ENCODE results near the gene ZER1. TPM values are rescaled to one million over a fixed set of nuclear protein-coding genes. Genes with fewer than 3 reads are reported as not detected.
A peak's percentile ranks its signal among the peaks of the same experiment; 100 is the strongest.

The ZER1 gene
- total and polyA plus RNA-seq, 5 donors from 2014 or later = 31.9 to 44.7 (median 38.1) TPM

DNA sequence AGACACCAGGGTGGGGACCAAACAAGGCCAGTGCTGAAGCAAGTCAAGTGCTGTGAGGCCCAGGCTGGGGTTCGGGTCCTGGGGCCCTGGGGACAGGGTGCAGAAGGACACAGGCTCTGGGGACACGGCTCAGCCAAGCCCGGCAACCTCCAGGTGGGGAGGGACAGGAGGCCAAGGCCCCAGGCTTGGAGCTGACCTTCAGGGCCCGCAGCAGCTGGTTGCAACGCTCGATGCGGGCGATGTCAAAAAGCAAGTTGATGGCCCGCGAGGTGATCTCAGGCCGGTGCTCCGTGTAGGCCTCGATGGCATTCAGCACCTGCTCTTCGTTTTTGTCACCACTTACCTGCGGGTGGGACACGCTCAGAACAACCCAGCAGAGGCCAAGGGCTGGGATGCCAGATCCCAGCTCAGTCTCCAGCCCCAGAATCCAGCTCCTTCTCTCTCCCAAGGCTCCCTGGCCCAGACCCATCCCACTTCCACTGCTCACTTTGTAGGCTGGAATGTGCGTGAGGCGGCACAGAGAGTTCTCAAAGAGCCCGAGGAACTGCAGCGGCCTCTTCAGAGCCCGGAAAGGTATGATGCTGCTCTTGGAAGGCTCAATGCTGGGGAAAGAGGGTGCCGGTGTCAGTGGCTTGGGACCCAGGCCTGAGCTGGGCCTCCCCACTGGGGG, 20.7 kb downstream of the ZER1 start:
- no peak overlapping the region for H3K27ac Mint-ChIP-seq
- peaks cover 0 to 5% (median 1%) of the 10 kb centered on the region in 4 donors for H3K4me1 Mint-ChIP-seq
- DNase-seq = no peak
- no peak overlapping the region for H3K4me3 Mint-ChIP-seq
- Histone ChIP-seq H3K4me1 (ENCODE audit: control insufficient read depth, insufficient read depth, low read length, poor library complexity, severe bottlenecking) (no peaks in the 10 kb centered on the region), H3K27me3 (ENCODE audit: control insufficient read depth, insufficient read depth, low read length) (no peaks in the 10 kb centered on the region), H3K9me3 (ENCODE audit: control insufficient read depth in 2 of 2, low read length in 2 of 2) (no peaks in the 10 kb centered on the region), H3K36me3 (ENCODE audit: control insufficient read depth, insufficient read depth, low read length) (peaks cover 35% of the 10 kb centered on the region), H3K4me3 (ENCODE audit: low read depth, low read length) (no peak overlapping the region), H3K27ac (ENCODE audit: insufficient read depth, low read length, poor library complexity, severe bottlenecking) (no peak overlapping the region)
- H3K36me3 Mint-ChIP-seq = peaks cover 13% of the 10 kb centered on the region
- ATAC-seq (ENCODE audit: low read depth in 2 of 2) = no peak
- no peaks in the 10 kb centered on the region for H3K9me3 Mint-ChIP-seq
- no peaks in the 10 kb centered on the region for H3K27me3 Mint-ChIP-seq

DNA sequence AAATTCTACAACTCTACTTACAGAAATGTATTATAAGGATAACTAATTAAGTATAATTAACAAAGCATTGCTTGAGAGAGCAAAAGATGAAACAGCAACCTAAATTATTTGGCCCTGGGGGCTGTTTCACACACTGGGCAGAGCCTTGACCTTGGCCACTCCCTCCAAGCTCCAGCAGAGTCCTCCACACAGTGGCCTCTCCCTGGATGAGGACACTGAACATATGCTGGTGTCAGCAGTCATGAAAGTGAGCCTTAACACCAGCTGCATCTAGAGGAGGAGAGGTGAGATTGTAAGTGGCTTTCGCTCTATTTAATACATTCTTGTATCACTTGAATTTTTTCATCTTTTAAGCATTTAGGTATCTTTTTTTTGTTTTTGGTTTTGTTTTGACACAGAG, 24.5 kb downstream of the ZER1 start:
- ATAC-seq (ENCODE audit: low read depth in 2 of 2) = no peak
- Histone ChIP-seq H3K36me3 (ENCODE audit: control insufficient read depth, insufficient read depth, low read length) (peaks cover 15% of the 10 kb centered on the region), H3K27me3 (ENCODE audit: control insufficient read depth, insufficient read depth, low read length) (no peaks in the 10 kb centered on the region), H3K9me3 (ENCODE audit: control insufficient read depth in 2 of 2, low read length in 2 of 2) (no peaks in the 10 kb centered on the region), H3K4me1 (ENCODE audit: control insufficient read depth, insufficient read depth, low read length, poor library complexity, severe bottlenecking) (no peaks in the 10 kb centered on the region), H3K4me3 (ENCODE audit: low read depth, low read length) (no peak overlapping the region), H3K27ac (ENCODE audit: insufficient read depth, low read length, poor library complexity, severe bottlenecking) (no peak overlapping the region)
- H3K9me3 Mint-ChIP-seq = no peaks in the 10 kb centered on the region
- H3K4me1 Mint-ChIP-seq = no peaks in the 10 kb centered on the region
- no peaks in the 10 kb centered on the region for H3K27me3 Mint-ChIP-seq
- DNase-seq = no peak
- peaks cover 6% of the 10 kb centered on the region for H3K36me3 Mint-ChIP-seq
- no peak overlapping the region for H3K27ac Mint-ChIP-seq
- no peak overlapping the region for H3K4me3 Mint-ChIP-seq

DNA sequence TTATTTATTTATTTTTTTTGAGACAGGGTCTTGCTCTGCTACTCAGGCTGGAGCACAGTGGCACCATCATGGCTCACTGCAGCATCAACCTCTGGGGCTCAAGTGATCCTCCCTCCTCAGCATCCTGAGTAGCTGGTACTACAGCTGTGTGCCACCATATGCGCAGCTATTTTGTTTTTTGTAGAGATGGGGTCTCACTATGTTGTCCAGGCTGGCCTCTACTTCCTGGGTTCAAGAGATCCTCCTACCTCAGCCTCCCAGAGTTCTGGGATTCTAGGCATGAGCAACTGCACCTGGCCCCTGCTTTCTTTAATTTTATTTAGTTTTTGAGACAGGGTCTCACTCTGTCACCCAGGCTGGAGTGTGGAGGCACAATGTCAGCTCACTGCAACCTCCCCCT, 28.3 kb downstream of the ZER1 start:
- H3K4me3 Mint-ChIP-seq = no peak overlapping the region
- H3K27me3 ChIP-seq (ENCODE audit: control insufficient read depth, insufficient read depth, low read length) = no peaks in the 10 kb centered on the region
- no peaks in the 10 kb centered on the region for H3K9me3 Mint-ChIP-seq
- H3K36me3 ChIP-seq (ENCODE audit: control insufficient read depth, insufficient read depth, low read length) = peaks cover 17% of the 10 kb centered on the region
- H3K4me1 Mint-ChIP-seq = no peaks in the 10 kb centered on the region
- no peak for DNase-seq
- no peak for ATAC-seq (ENCODE audit: low read depth in 2 of 2)
- H3K36me3 Mint-ChIP-seq = peaks cover 16% of the 10 kb centered on the region
- H3K4me1 ChIP-seq (ENCODE audit: control insufficient read depth, insufficient read depth, low read length, poor library complexity, severe bottlenecking) = no peaks in the 10 kb centered on the region
- H3K9me3 ChIP-seq (ENCODE audit: control insufficient read depth in 2 of 2, low read length in 2 of 2) = no peaks in the 10 kb centered on the region
- H3K27ac Mint-ChIP-seq = no peak overlapping the region
- H3K27me3 Mint-ChIP-seq = no peaks in the 10 kb centered on the region
- H3K27ac ChIP-seq (ENCODE audit: insufficient read depth, low read length, poor library complexity, severe bottlenecking) = no peak overlapping the region
- no peak overlapping the region for H3K4me3 ChIP-seq (ENCODE audit: low read depth, low read length)

DNA sequence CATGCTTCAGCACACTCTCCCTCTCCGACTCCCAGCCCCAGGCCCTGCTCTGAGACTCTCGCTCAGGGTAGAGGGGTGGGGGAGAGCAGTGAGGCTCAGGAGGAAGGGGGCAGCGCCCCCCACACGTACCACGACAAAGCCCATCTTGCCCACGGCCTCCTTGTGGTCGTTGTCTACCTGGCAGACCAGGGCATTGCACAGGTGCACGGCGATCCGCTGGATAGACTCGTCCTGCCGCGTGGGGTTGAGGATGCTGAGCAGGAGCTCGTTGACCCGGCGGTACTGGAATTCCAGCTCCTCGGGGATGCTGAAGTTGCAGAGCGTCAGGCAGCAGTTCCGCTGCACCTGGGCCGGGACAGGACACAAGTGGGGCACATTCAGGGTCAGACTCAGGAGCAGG, 29.3 kb downstream of the ZER1 start:
- Mint-ChIP-seq H3K36me3 (peaks cover 16% of the 10 kb centered on the region), H3K9me3 (no peaks in the 10 kb centered on the region), H3K4me3 (no peak overlapping the region), H3K27me3 (no peaks in the 10 kb centered on the region), H3K27ac (no peak overlapping the region), H3K4me1 (no peaks in the 10 kb centered on the region)
- ATAC-seq (ENCODE audit: low read depth in 2 of 2) (no peak), DNase-seq (no peak)
- H3K4me1 ChIP-seq (ENCODE audit: control insufficient read depth, insufficient read depth, low read length, poor library complexity, severe bottlenecking) = no peaks in the 10 kb centered on the region
- H3K27ac ChIP-seq (ENCODE audit: insufficient read depth, low read length, poor library complexity, severe bottlenecking) = no peak overlapping the region
- H3K9me3 ChIP-seq (ENCODE audit: control insufficient read depth in 2 of 2, low read length in 2 of 2) = no peaks in the 10 kb centered on the region
- no peaks in the 10 kb centered on the region for H3K27me3 ChIP-seq (ENCODE audit: control insufficient read depth, insufficient read depth, low read length)
- peaks cover 18% of the 10 kb centered on the region for H3K36me3 ChIP-seq (ENCODE audit: control insufficient read depth, insufficient read depth, low read length)
- H3K4me3 ChIP-seq (ENCODE audit: low read depth, low read length) = no peak overlapping the region

DNA sequence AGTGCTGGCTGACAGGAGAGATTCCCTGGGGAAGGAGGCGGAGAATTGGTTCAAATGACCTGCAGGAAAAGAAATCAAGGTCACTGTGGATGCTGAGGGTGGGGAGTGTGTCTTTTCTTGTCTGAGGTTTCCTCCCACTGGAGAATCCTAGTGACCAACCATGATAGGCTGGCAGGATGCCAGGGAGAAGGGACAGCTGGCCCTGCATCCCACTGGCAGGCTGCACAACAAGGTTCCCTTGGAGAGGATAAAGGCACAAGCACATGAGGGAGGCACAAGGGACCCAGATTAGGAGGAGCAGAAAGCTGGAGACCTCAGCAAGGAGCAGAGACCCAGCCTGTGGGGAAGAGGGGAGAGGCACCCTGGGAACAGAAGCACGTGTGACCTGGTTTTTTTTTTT, 36.4 kb downstream of the ZER1 start:
- DNase-seq (no peak), ATAC-seq (ENCODE audit: low read depth in 2 of 2) (no peak)
- H3K36me3 Mint-ChIP-seq = peaks cover 25% of the 10 kb centered on the region
- Histone ChIP-seq H3K4me1 (ENCODE audit: control insufficient read depth, insufficient read depth, low read length, poor library complexity, severe bottlenecking) (no peaks in the 10 kb centered on the region), H3K27me3 (ENCODE audit: control insufficient read depth, insufficient read depth, low read length) (no peaks in the 10 kb centered on the region), H3K36me3 (ENCODE audit: control insufficient read depth, insufficient read depth, low read length) (peaks cover 34% of the 10 kb centered on the region), H3K4me3 (ENCODE audit: low read depth, low read length) (no peak overlapping the region), H3K27ac (ENCODE audit: insufficient read depth, low read length, poor library complexity, severe bottlenecking) (no peak overlapping the region), H3K9me3 (ENCODE audit: control insufficient read depth in 2 of 2, low read length in 2 of 2) (no peaks in the 10 kb centered on the region)
- peaks cover 0 to 2% (median 0%) of the 10 kb centered on the region in 4 donors for H3K4me1 Mint-ChIP-seq
- H3K4me3 Mint-ChIP-seq = no peak overlapping the region
- no peaks in the 10 kb centered on the region for H3K27me3 Mint-ChIP-seq
- no peak overlapping the region for H3K27ac Mint-ChIP-seq
- no peaks in the 10 kb centered on the region for H3K9me3 Mint-ChIP-seq

DNA sequence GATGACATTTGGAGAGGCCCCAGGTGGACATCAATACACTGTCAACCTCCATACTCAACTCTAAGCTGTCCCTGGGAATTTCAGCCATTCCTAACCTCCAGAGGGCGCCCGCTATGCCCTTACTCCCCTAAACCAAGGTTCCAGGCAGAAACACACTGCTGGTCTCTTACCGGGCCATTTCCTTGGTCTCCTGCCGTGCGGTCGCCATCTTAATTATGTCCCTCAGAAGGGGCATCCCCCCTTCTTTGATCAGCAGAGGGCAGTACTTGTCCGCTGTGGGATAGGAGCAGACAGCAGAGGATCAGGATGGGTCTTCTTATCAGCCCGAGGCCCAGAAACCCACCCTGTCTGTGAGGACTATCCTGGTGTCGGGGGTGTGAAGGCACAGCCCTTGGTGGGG, 38.5 kb downstream of the ZER1 start:
- H3K4me1 Mint-ChIP-seq = peaks cover 0 to 11% (median 3%) of the 10 kb centered on the region in 4 donors
- H3K36me3 Mint-ChIP-seq = peaks cover 17% of the 10 kb centered on the region
- DNase-seq (peak in 1 of 3 donors; percentile 8), ATAC-seq (ENCODE audit: low read depth in 2 of 2) (no peak)
- Histone ChIP-seq H3K27me3 (ENCODE audit: control insufficient read depth, insufficient read depth, low read length) (no peaks in the 10 kb centered on the region), H3K27ac (ENCODE audit: insufficient read depth, low read length, poor library complexity, severe bottlenecking) (no peak overlapping the region), H3K9me3 (ENCODE audit: control insufficient read depth in 2 of 2, low read length in 2 of 2) (no peaks in the 10 kb centered on the region), H3K36me3 (ENCODE audit: control insufficient read depth, insufficient read depth, low read length) (peaks cover 26% of the 10 kb centered on the region), H3K4me3 (ENCODE audit: low read depth, low read length) (no peak overlapping the region), H3K4me1 (ENCODE audit: control insufficient read depth, insufficient read depth, low read length, poor library complexity, severe bottlenecking) (no peaks in the 10 kb centered on the region)
- no peaks in the 10 kb centered on the region for H3K9me3 Mint-ChIP-seq
- H3K27ac Mint-ChIP-seq = peak overlapping the region in 1 of 3 donors; percentile 36
- no peaks in the 10 kb centered on the region for H3K27me3 Mint-ChIP-seq
- H3K4me3 Mint-ChIP-seq = no peak overlapping the region

DNA sequence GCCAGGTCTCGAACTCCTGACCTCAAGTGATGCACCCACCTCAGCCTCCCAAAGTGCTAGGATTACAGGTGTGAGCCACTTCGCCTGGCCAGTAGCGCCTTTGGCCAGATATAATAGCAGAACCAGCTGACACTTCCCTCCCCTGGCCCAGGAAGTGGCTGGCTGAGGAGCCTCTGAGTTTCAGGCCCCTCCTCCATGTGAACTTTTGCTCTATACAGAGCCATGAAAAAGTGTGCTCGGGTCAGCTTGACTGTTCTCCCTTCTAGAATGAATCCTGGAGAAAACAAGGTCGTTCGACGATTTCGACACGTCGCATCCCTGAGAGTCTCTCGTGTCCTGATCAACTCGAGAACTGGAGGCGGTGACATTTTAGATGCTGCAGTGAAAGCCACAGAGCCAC, 39.2 kb downstream of the ZER1 start:
- Mint-ChIP-seq H3K9me3 (no peaks in the 10 kb centered on the region), H3K27me3 (no peaks in the 10 kb centered on the region), H3K36me3 (peaks cover 17% of the 10 kb centered on the region), H3K4me3 (no peak overlapping the region), H3K27ac (no peak overlapping the region), H3K4me1 (peaks cover 0 to 17% (median 4%) of the 10 kb centered on the region in 4 donors)
- Histone ChIP-seq H3K36me3 (ENCODE audit: control insufficient read depth, insufficient read depth, low read length) (peaks cover 26% of the 10 kb centered on the region), H3K4me1 (ENCODE audit: control insufficient read depth, insufficient read depth, low read length, poor library complexity, severe bottlenecking) (no peaks in the 10 kb centered on the region), H3K27ac (ENCODE audit: insufficient read depth, low read length, poor library complexity, severe bottlenecking) (no peak overlapping the region), H3K4me3 (ENCODE audit: low read depth, low read length) (no peak overlapping the region), H3K27me3 (ENCODE audit: control insufficient read depth, insufficient read depth, low read length) (no peaks in the 10 kb centered on the region), H3K9me3 (ENCODE audit: control insufficient read depth in 2 of 2, low read length in 2 of 2) (no peaks in the 10 kb centered on the region)
- ATAC-seq (ENCODE audit: low read depth in 2 of 2) (no peak), DNase-seq (no peak)

DNA sequence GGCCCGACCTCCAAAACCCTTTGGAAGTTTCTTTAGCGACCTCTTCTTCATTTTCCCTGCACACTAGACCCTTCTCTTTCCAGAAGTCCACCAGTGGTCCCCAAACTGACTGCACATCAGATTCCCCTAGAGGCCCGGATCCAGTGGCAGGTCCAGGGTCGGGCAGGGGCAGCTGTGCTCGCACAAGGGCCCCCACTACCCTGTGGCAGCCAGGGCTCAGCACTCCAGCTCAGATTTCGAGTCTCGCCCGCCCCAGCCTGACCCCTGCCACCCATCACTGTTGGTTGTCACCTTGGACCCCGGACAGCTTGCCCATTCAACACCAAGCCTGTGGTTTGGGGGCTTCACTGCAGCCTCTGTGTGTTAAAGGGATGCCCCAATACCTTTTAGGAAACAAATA, 40.0 kb downstream of the ZER1 start:
- Mint-ChIP-seq H3K9me3 (no peaks in the 10 kb centered on the region), H3K4me3 (no peak overlapping the region), H3K4me1 (peaks cover 0 to 26% (median 5%) of the 10 kb centered on the region in 4 donors), H3K27me3 (no peaks in the 10 kb centered on the region), H3K27ac (no peak overlapping the region), H3K36me3 (peaks cover 13% of the 10 kb centered on the region)
- Histone ChIP-seq H3K27ac (ENCODE audit: insufficient read depth, low read length, poor library complexity, severe bottlenecking) (no peak overlapping the region), H3K9me3 (ENCODE audit: control insufficient read depth in 2 of 2, low read length in 2 of 2) (no peaks in the 10 kb centered on the region), H3K27me3 (ENCODE audit: control insufficient read depth, insufficient read depth, low read length) (no peaks in the 10 kb centered on the region), H3K4me1 (ENCODE audit: control insufficient read depth, insufficient read depth, low read length, poor library complexity, severe bottlenecking) (no peaks in the 10 kb centered on the region), H3K4me3 (ENCODE audit: low read depth, low read length) (no peak overlapping the region), H3K36me3 (ENCODE audit: control insufficient read depth, insufficient read depth, low read length) (peaks cover 22% of the 10 kb centered on the region)
- ATAC-seq (ENCODE audit: low read depth in 2 of 2) (no peak), DNase-seq (no peak)

Measured in CD4-positive, CD25-positive, alpha-beta regulatory T cell (primary cell).